RWPE1 (cell line): ENCODE measurements around the gene PSAPL1.

ENCODE experiments used
- CTCF ChIA-PET: fragments of 350-600 bp; sonication (Branson Sonifier 250); formaldehyde crosslinking; extraction: SDS; loops from one replicate; lab custom pipeline; 2021; lab: Yijun Ruan, JAX
- POLR2A ChIA-PET: fragments of 400-600 bp; formaldehyde crosslinking; extraction: SDS; loops from one replicate; lab custom pipeline; 2020; ENCODE audit warnings: antibody characterized with exemption; ENCODE audit not compliant: low non-redundant PET; lab: Yijun Ruan, JAX
- DNase-seq: peaks from one replicate; pipeline ENCODE4 v3.0.0; 2012; ENCODE audit warnings: low spot score
- H3K27ac ChIP-seq: fragments of 450-650 bp; 2 replicates; pipeline ENCODE4 v1.5.1; 2017
- CTCF ChIP-seq: fragments of 450-650 bp; conservative IDR thresholded peaks from 2 replicates; pipeline ENCODE4 v1.5.1; 2017; ENCODE audit warnings: low read depth, mild to moderate bottlenecking

Gene PSAPL1

GRCh38 chr4:7415927-7416686 is 18.6 kb downstream of the PSAPL1 start:
- no peak for DNase-seq
- CTCF ChIA-PET = no interaction called here
- no peak overlapping the region for H3K27ac ChIP-seq
- POLR2A ChIA-PET = no interaction called here
- no peak for TF ChIP-seq CTCF

GRCh38 chr4:7414736-7415510 is 19.8 kb downstream of the PSAPL1 start:
- DNase-seq = no peak
- CTCF ChIA-PET = no interaction called here
- no peak overlapping the region for H3K27ac ChIP-seq
- POLR2A ChIA-PET = no interaction called here
- no peak for TF ChIP-seq CTCF

GRCh38 chr4:7414046-7414445 is 20.7 kb downstream of the PSAPL1 start:
- no peak overlapping the region for H3K27ac ChIP-seq
- POLR2A ChIA-PET = no interaction called here
- DNase-seq = no peak
- no peak for TF ChIP-seq CTCF
- CTCF ChIA-PET = no interaction called here

GRCh38 chr4:7412554-7412912 is 22.2 kb downstream of the PSAPL1 start:
- ChIA-PET CTCF (no interaction called here), POLR2A (no interaction called here)
- TF ChIP-seq CTCF = no peak
- DNase-seq = no peak
- no peak overlapping the region for H3K27ac ChIP-seq

GRCh38 chr4:7411896-7412553 is 22.7 kb downstream of the PSAPL1 start:
- ChIA-PET POLR2A (no interaction called here), CTCF (no interaction called here)
- no peak for TF ChIP-seq CTCF
- no peak overlapping the region for H3K27ac ChIP-seq
- DNase-seq = no peak

- no peak for DNase-seq
- ChIA-PET POLR2A (no interaction called here), CTCF (no interaction called here)
- no peak for TF ChIP-seq CTCF
- H3K27ac ChIP-seq = no peak overlapping the region
These were observed 23.2 kb downstream of the PSAPL1 start for GRCh38 chr4:7411491-7411890.
